Neural progenitor cell (in vitro differentiated cells): Measurements from ENCODE around the gene TAL2.

Experiments
- CTCF ChIP-seq: fragments of 200-600 bp; sonication (generic); IDR thresholded peaks from 2 replicates; pipeline ENCODE4 v1.5.1; 2017; ENCODE audit warnings: antibody characterized with exemption, mild to moderate bottlenecking
- EZH2 ChIP-seq: fragments of 200-600 bp; sonication (generic); IDR thresholded peaks from 2 replicates; pipeline ENCODE4 v1.6.1; 2017; ENCODE audit warnings: antibody characterized with exemption, mild to moderate bottlenecking, moderate library complexity
- EZH2phosphoT487 ChIP-seq: fragments of 200-600 bp; sonication (generic); IDR thresholded peaks from 2 replicates; pipeline ENCODE4 v1.6.1; 2017; ENCODE audit warnings: antibody characterized with exemption

- TF ChIP-seq EZH2phosphoT487 = no peak
- no peak for TF ChIP-seq CTCF
- TF ChIP-seq EZH2 = no peak
Observed at GRCh38 chr9:105625088-105625487, 37.2 kb upstream of the TAL2 start.
